Mammary epithelial cell (primary cell): ENCODE data around the gene ATAD3C.
"Not testable (repeated sequence)": the region's sequence is repeated elsewhere in the genome, so short reads cannot be mapped to it uniquely, and the experiment has no call there.

Experiments used
- CTCF ChIP-seq, 2 donors: IDR thresholded peaks in 1 of 2; conservative IDR thresholded peaks in 1 of 2; 2 replicates each; pipeline ENCODE4 v1.5.1; 2011 to 2012; ENCODE audit warnings: inconsistent platforms in 2 of 2, low read length in 2 of 2, mild to moderate bottlenecking in 2 of 2, control low read depth in 1 of 2, low read depth in 1 of 2; ENCODE audit not compliant: insufficient read depth in 1 of 2; ENCODE audit errors: extremely low read depth in 1 of 2
- EZH2 ChIP-seq: IDR thresholded peaks from 2 replicates; pipeline ENCODE4 v1.6.1; 2012; ENCODE audit warnings: low read length, inconsistent platforms, borderline replicate concordance

- not testable (repeated sequence) for TF ChIP-seq CTCF (conservative IDR thresholded peaks at IDR 0.05 in 1 of 2, IDR thresholded peaks at IDR 0.05 in 1 of 2; ENCODE audit: extremely low read depth in 1 of 2, insufficient read depth in 1 of 2, low read depth in 1 of 2, low read length in 2 of 2); EZH2
Observed at GRCh38 chr1:1481811-1482210, 32.3 kb downstream of the ATAD3C start.
